Liver (tissue), 9 donors: Measurements from ENCODE around the gene IPP. TPM values are rescaled to one million over a fixed set of nuclear protein-coding genes. Genes with fewer than 3 reads are reported as not detected.

ENCODE experiments used
- DNase-seq: peaks from one replicate; pipeline ENCODE4 v3.0.0-alpha.2; 2017; ENCODE audit warnings: low spot score
- H3K27ac ChIP-seq, 2 donors: one replicate each; pipeline ENCODE4 v1.7.0; 2013; ENCODE audit warnings: inconsistent platforms in 2 of 2, low read length in 2 of 2, control low read depth in 1 of 2, low read depth in 1 of 2, mild to moderate bottlenecking in 1 of 2
- H3K27me3 ChIP-seq, 4 donors: one replicate each; pipeline versions ENCODE4 v1.6.1 to v1.7.0; 2013; ENCODE audit warnings: low read length in 3 of 4, inconsistent platforms in 1 of 4, mild to moderate bottlenecking in 1 of 4, moderate library complexity in 1 of 4; ENCODE audit not compliant: control insufficient read depth in 4 of 4, insufficient read depth in 4 of 4
- H3K36me3 ChIP-seq, 4 donors: one replicate each; pipeline versions ENCODE4 v1.6.1 to v1.7.0; 2013; ENCODE audit warnings: low read length in 3 of 4, mild to moderate bottlenecking in 3 of 4, low read depth in 1 of 4, moderate library complexity in 1 of 4; ENCODE audit not compliant: control insufficient read depth in 4 of 4, insufficient read depth in 3 of 4
- H3K4me1 ChIP-seq, 4 donors: one replicate each; pipeline versions ENCODE4 v1.6.1 to v1.7.0; 2013; ENCODE audit warnings: low read length in 3 of 4, mild to moderate bottlenecking in 3 of 4, moderate library complexity in 1 of 4; ENCODE audit not compliant: control insufficient read depth in 4 of 4, insufficient read depth in 4 of 4
- H3K4me3 ChIP-seq, 3 donors: one replicate each; pipeline versions ENCODE4 v1.6.1 to v1.7.0; 2013; ENCODE audit warnings: low read length in 3 of 3, control low read depth in 1 of 3, low read depth in 1 of 3, mild to moderate bottlenecking in 1 of 3
- H3K9ac ChIP-seq, 2 donors: one replicate each; pipeline ENCODE4 v1.7.0; 2013; ENCODE audit warnings: low read length in 2 of 2, mild to moderate bottlenecking in 2 of 2, moderate library complexity in 2 of 2, control low read depth in 1 of 2, low read depth in 1 of 2
- H3K9me3 ChIP-seq, 4 donors: one replicate each; pipeline versions ENCODE4 v1.6.1 to v1.7.0; 2013; ENCODE audit warnings: low read length in 3 of 4; ENCODE audit not compliant: control insufficient read depth in 4 of 4
- ATF3 ChIP-seq: IDR thresholded peaks from 2 replicates; pipeline ENCODE4 v1.6.1; 2016; ENCODE audit warnings: antibody characterized with exemption
- CTCF ChIP-seq: fragments of 150-350 bp; IDR thresholded peaks from 2 replicates; pipeline ENCODE4 v1.5.1; 2017; ENCODE audit warnings: improper control_type of control experiment, low read depth, low read length; ENCODE audit not compliant: missing input control
- EGR1 ChIP-seq, 2 donors: IDR thresholded peaks; 2 replicates each; pipeline ENCODE4 v1.6.1; 2016 to 2018; ENCODE audit warnings: antibody characterized with exemption in 2 of 2, low read depth in 2 of 2
- FOXA1 ChIP-seq: IDR thresholded peaks from 2 replicates; pipeline ENCODE4 v1.6.1; 2016; ENCODE audit warnings: antibody characterized with exemption
- FOXA2 ChIP-seq: IDR thresholded peaks from 2 replicates; pipeline ENCODE4 v1.6.1; 2016; ENCODE audit warnings: antibody characterized with exemption
- GABPA ChIP-seq, 2 donors: IDR thresholded peaks in 1 of 2; conservative IDR thresholded peaks in 1 of 2; 2 replicates each; pipeline ENCODE4 v1.6.1; 2016; ENCODE audit warnings: antibody characterized with exemption in 2 of 2, mild to moderate bottlenecking in 1 of 2, moderate library complexity in 1 of 2
- HNF4A ChIP-seq, 2 donors: conservative IDR thresholded peaks; 2 replicates each; pipeline ENCODE4 v1.6.1; 2016; ENCODE audit warnings: antibody characterized with exemption in 2 of 2, mild to moderate bottlenecking in 2 of 2
- HNF4G ChIP-seq: IDR thresholded peaks from 2 replicates; pipeline ENCODE4 v1.6.1; 2016; ENCODE audit warnings: antibody characterized with exemption
- JUND ChIP-seq, 2 donors: IDR thresholded peaks; 2 replicates each; pipeline ENCODE4 v1.6.1; 2016; ENCODE audit warnings: antibody characterized with exemption in 2 of 2
- MAX ChIP-seq: IDR thresholded peaks from 2 replicates; pipeline ENCODE4 v1.6.1; 2016; ENCODE audit warnings: antibody characterized with exemption
- NR2F2 ChIP-seq: IDR thresholded peaks from 2 replicates; pipeline ENCODE4 v1.6.1; 2016; ENCODE audit warnings: antibody characterized with exemption
- RAD21 ChIP-seq, 2 donors: IDR thresholded peaks; 2 replicates each; pipeline ENCODE4 v1.6.1; 2016; ENCODE audit warnings: antibody characterized with exemption in 2 of 2, mild to moderate bottlenecking in 2 of 2
- REST ChIP-seq: IDR thresholded peaks from 2 replicates; pipeline ENCODE4 v1.6.1; 2016; ENCODE audit warnings: antibody characterized with exemption, mild to moderate bottlenecking
- RXRA ChIP-seq, 2 donors: IDR thresholded peaks; 2 replicates each; pipeline ENCODE4 v1.6.1; 2017 to 2018; ENCODE audit warnings: antibody characterized with exemption in 2 of 2, mild to moderate bottlenecking in 1 of 2
- SP1 ChIP-seq: IDR thresholded peaks from 2 replicates; pipeline ENCODE4 v1.6.1; 2018; ENCODE audit warnings: antibody characterized with exemption, mild to moderate bottlenecking
- TAF1 ChIP-seq: conservative IDR thresholded peaks from 2 replicates; pipeline ENCODE4 v1.6.1; 2016; ENCODE audit warnings: antibody characterized with exemption, mild to moderate bottlenecking
- YY1 ChIP-seq: IDR thresholded peaks from 2 replicates; pipeline ENCODE4 v1.6.1; 2016; ENCODE audit warnings: antibody characterized with exemption, mild to moderate bottlenecking
- ZBTB33 ChIP-seq: IDR thresholded peaks from 2 replicates; pipeline ENCODE4 v1.6.1; 2016; ENCODE audit warnings: antibody characterized with exemption
- WGBS: extraction: QIAGEN DNeasy Blood & Tissue Kit; methylation state at CpG from one replicate; pipeline ENCODE4 v1.1.7; 2013; 5-methylcytosine and 5-hydroxymethylcytosine counted together
- polyA plus RNA-seq, 2 donors: library from polyadenylated mRNA; stranded (reverse) in 1 of 2; unstranded in 1 of 2; fragments of 200-250 nt in 1 of 2; fragments of >200 nt in 1 of 2; fragmentation: Nextera tagmentation in 1 of 2; extraction: Ambion mirVana in 1 of 2; gene quantifications; one replicate each; pipeline versions ENCODE4 v1.2.1 to v1.2.3, GENCODE V29; 2013 to 2015
- total RNA-seq, 2 donors: library from RNA; depleted of rRNA; stranded (reverse); fragments of >200 nt; gene quantifications; one replicate each; pipeline ENCODE4 v1.2.3, GENCODE V29; 2014
- donor health status: healthy.
- donor health status: healthy.
- donor health status: healthy.
- donor health status: healthy.
- donor health status: healthy.

IPP gene
- total and polyA plus RNA-seq, 4 donors = 2.7 to 6.7 (median 5.5) TPM

GRCh38 chr1:45656573-45657226 is 93.8 kb downstream of the IPP start:
- Histone ChIP-seq H3K27ac (peak overlapping the region in 1 of 2 donors; percentile 68), H3K36me3 (peaks cover 15 to 48% (median 39%) of the 10 kb centered on the region in 4 donors), H3K9me3 (no peaks in the 10 kb centered on the region), H3K4me3 (no peak overlapping the region), H3K4me1 (peaks cover 12 to 33% (median 29%) of the 10 kb centered on the region in 4 donors), H3K27me3 (no peaks in the 10 kb centered on the region), H3K9ac (no peak overlapping the region)
- TF ChIP-seq HNF4G (no peak), YY1 (no peak), RXRA (IDR thresholded peaks at IDR 0.05) (no peak), ATF3 (no peak), REST (no peak), FOXA2 (no peak), HNF4A (conservative IDR thresholded peaks at IDR 0.05) (no peak), FOXA1 (no peak), JUND (IDR thresholded peaks at IDR 0.05) (no peak), CTCF (no peak), EGR1 (IDR thresholded peaks at IDR 0.05; ENCODE audit: low read depth in 2 of 2) (no peak), MAX (no peak), RAD21 (IDR thresholded peaks at IDR 0.05) (no peak), GABPA (IDR thresholded peaks at IDR 0.05 in 1 of 2, conservative IDR thresholded peaks at IDR 0.05 in 1 of 2) (no peak), TAF1 (no peak), NR2F2 (no peak), SP1 (no peak), ZBTB33 (no peak)
- WGBS = 90% methylated on average over 3 of the region's 3 CpGs
- no peak for DNase-seq
